Tibial nerve (tissue), 4 donors: ENCODE measurements around the gene ABRACL.

Experiments used
- CTCF ChIP-seq, 5 experiments: fragments of 200-600 bp in 3 of 5; fragments of 450-650 bp in 2 of 5; sonication (generic) in 3 of 5; IDR thresholded peaks; one replicate each; pipeline ENCODE4 v1.5.1; 2016 to 2019; ENCODE audit warnings: antibody characterized with exemption in 5 of 5, mild to moderate bottlenecking in 3 of 5, moderate library complexity in 2 of 5
- EP300 ChIP-seq, 2 donors: sonication (generic); formaldehyde crosslinking; IDR thresholded peaks; one replicate each; pipeline ENCODE4 v1.6.1; 2017; ENCODE audit warnings: antibody characterized with exemption in 2 of 2, mild to moderate bottlenecking in 1 of 2
- POLR2A ChIP-seq, 2 donors: fragments of 450-650 bp; IDR thresholded peaks; one replicate each; pipeline ENCODE4 v1.6.1; 2017; ENCODE audit warnings: antibody characterized with exemption in 2 of 2, mild to moderate bottlenecking in 2 of 2, moderate library complexity in 2 of 2

- TF ChIP-seq EP300 (IDR thresholded peaks at IDR 0.05) (no peak), CTCF (IDR thresholded peaks at IDR 0.05) (no peak), POLR2A (IDR thresholded peaks at IDR 0.05) (no peak)
These were observed 37.3 kb upstream of the ABRACL start for GRCh38 chr6:138991206-138991605.
